Measurements from ENCODE around the gene COPB2.

GRCh38 chr3:139354661-139355060, 34.8 kb downstream of the COPB2 start:
- TF ChIP-seq POLR2A (IDR thresholded peaks at IDR 0.05) = no peak
- TF ChIP-seq, protein P1, sequence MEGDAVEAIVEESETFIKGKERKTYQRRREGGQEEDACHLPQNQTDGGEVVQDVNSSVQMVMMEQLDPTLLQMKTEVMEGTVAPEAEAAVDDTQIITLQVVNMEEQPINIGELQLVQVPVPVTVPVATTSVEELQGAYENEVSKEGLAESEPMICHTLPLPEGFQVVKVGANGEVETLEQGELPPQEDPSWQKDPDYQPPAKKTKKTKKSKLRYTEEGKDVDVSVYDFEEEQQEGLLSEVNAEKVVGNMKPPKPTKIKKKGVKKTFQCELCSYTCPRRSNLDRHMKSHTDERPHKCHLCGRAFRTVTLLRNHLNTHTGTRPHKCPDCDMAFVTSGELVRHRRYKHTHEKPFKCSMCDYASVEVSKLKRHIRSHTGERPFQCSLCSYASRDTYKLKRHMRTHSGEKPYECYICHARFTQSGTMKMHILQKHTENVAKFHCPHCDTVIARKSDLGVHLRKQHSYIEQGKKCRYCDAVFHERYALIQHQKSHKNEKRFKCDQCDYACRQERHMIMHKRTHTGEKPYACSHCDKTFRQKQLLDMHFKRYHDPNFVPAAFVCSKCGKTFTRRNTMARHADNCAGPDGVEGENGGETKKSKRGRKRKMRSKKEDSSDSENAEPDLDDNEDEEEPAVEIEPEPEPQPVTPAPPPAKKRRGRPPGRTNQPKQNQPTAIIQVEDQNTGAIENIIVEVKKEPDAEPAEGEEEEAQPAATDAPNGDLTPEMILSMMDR (IDR thresholded peaks at IDR 0.05 in 4 of 5, conservative IDR thresholded peaks at IDR 0.05 in 1 of 5) = no peak

All from gastrocnemius medialis (tissue), 4 donors.